Caco-2 (cell line): ENCODE results near the gene DDX25. TPM values are rescaled to one million over a fixed set of nuclear protein-coding genes. Genes with fewer than 3 reads are reported as not detected.

Experiments
- BruUV-seq: library from RNA; stranded (reverse); fragments of 400-500 nt; replicated peaks from 2 replicates; lab custom pipeline; 2021; lab: Mats Ljungman, UMichigan
- CTCF ChIA-PET: fragments of 300-600 bp; sonication (Branson Sonifier 250); formaldehyde crosslinking; loops from one replicate; lab custom pipeline; 2022; ENCODE audit warnings: antibody characterized with exemption; lab: Charles Lee
- POLR2A ChIA-PET: fragments of 300-600 bp; sonication (Branson Sonifier 250); formaldehyde crosslinking; loops from one replicate; lab custom pipeline; 2022; ENCODE audit warnings: antibody characterized with exemption; lab: Charles Lee
- DNase-seq, 2 experiments: peaks; one replicate each; pipeline versions ENCODE4 v3.0.0 to v3.0.0-alpha.2; 2020 to 2022
- H3K27me3 ChIP-seq: replicated peaks from 2 replicates; pipeline ENCODE4 v1.6.0; 2011; ENCODE audit warnings: low read length; ENCODE audit not compliant: control insufficient read depth, insufficient read depth
- H3K36me3 ChIP-seq: 2 replicates; pipeline ENCODE4 v1.5.1; 2011; ENCODE audit warnings: low read length; ENCODE audit not compliant: control insufficient read depth, insufficient read depth
- H3K4me1 ChIP-seq: fragments of 250-450 bp; sonication (Bioruptor Pico); 2 replicates; pipeline ENCODE4 v1.5.1; 2020; ENCODE audit warnings: mild to moderate bottlenecking
- H3K4me3 ChIP-seq: 2 replicates; pipeline ENCODE4 v1.5.1; 2011; ENCODE audit warnings: low read depth, mild to moderate bottlenecking, control low read depth, low read length
- H3K9me3 ChIP-seq: fragments of 250-450 bp; sonication (Bioruptor Pico); 2 replicates; pipeline ENCODE4 v1.5.1; 2020; ENCODE audit warnings: mild to moderate bottlenecking, moderate library complexity
- H3K27ac Mint-ChIP-seq: one replicate; pipeline ENCODE4 v1.8.0; 2022; ENCODE audit warnings: mixed read lengths; ENCODE audit not compliant: unreplicated experiment
- H3K27me3 Mint-ChIP-seq: one replicate; pipeline ENCODE4 v1.8.0; 2022; ENCODE audit warnings: mixed read lengths; ENCODE audit not compliant: insufficient read depth, unreplicated experiment
- H3K36me3 Mint-ChIP-seq: one replicate; pipeline ENCODE4 v1.8.0; 2022; ENCODE audit warnings: mild to moderate bottlenecking, mixed read lengths; ENCODE audit not compliant: insufficient read depth, unreplicated experiment
- H3K4me1 Mint-ChIP-seq: one replicate; pipeline ENCODE4 v1.8.0; 2022; ENCODE audit warnings: low read depth, mixed read lengths; ENCODE audit not compliant: unreplicated experiment
- H3K4me3 Mint-ChIP-seq: one replicate; pipeline ENCODE4 v1.8.0; 2022; ENCODE audit warnings: mild to moderate bottlenecking, moderate library complexity, mixed read lengths; ENCODE audit not compliant: unreplicated experiment
- H3K9me3 Mint-ChIP-seq: one replicate; pipeline ENCODE4 v1.8.0; 2022; ENCODE audit warnings: mixed read lengths; ENCODE audit not compliant: unreplicated experiment
- intact Hi-C: fragments of 100-400 bp; cut with micrococcal nuclease; formaldehyde crosslinking; loops from one replicate; pipeline ENCODE4 v1.10.0; 2022; ENCODE audit not compliant: unreplicated experiment
- total RNA-seq: library from RNA; stranded (reverse); gene quantifications from 2 replicates; pipeline ENCODE4 v1.2.3, GENCODE V29; 2022
- TF ChIP-seq, protein P1 (sequence below), 2 experiments: fragments of 200-600 bp in 1 of 2; IDR thresholded peaks; 1 replicate in 1 of 2; 2 replicates in 1 of 2; pipeline versions ENCODE4 v1.5.1 to v1.8.0; 2011 to 2022; ENCODE audit warnings: antibody characterized with exemption in 1 of 2, control low read depth in 1 of 2, inconsistent platforms in 1 of 2, low read depth in 1 of 2, low read length in 1 of 2, mild to moderate bottlenecking in 1 of 2, moderate library complexity in 1 of 2; ENCODE audit not compliant: insufficient read depth in 1 of 2, severe bottlenecking in 1 of 2, unreplicated experiment in 1 of 2

Gene DDX25
- total RNA-seq, 1 experiment from 2014 or later: not detected

DNA sequence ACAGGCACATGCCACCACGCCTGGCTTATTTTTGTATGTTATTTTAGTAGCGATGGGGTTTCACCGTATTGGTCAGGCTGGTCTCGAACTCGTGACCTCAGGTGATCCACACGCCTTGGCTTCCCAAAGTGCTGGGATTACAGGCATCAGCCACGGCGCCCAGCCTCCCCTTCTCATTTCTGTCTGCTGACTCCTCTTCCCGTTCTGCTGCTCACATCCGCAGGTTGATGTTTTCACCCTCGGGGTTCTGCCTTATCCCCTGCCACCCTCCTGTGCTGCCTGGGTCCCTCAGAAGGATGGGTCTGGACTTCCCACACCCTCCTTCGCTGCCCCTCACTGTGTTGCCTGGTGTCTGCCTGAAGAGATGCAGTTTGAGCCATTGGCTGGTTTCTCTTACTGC is 22.4 kb downstream of the DDX25 start:
- no TSS peak for BruUV-seq
- intact Hi-C loops: no loop called here

DNA sequence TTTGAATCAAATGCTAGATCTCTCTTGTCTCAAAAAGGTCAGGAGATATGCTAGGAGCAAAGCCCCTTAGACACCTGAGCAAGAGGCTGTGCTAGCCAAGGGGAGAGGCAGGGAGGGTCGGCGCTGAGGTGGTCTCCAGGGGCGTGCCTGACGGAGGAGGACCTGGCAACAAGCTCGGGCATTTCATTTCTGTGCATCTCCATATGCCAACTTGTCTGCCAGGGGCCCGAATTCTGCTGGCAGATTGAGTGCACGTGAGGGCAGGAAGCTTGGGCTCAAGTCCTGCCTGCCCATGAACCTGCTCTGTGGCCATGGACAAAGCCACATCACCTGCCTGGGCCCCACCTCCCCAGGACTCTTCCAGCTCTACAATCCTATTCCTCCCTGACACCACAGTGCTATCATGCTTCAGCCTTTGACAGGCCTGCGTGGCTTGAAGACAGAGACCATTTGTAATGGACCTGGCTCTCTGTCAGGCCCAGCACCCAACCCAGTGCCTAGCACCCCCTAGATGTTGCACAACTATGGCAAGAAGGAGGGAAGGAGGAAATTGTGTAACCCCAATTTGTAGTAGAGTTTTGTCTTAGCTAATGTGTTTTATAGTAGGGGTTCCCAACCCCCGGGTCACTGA is 25.3 kb downstream of the DDX25 start:
- H3K4me1 ChIP-seq: no peaks in the 10 kb centered on the region
- no peaks in the 10 kb centered on the region for H3K36me3 ChIP-seq
- POLR2A ChIA-PET: no interaction called here
- Mint-ChIP-seq H3K4me1 (no peaks in the 10 kb centered on the region), H3K36me3 (no peaks in the 10 kb centered on the region), H3K27ac (no peak overlapping the region), H3K9me3 (no peaks in the 10 kb centered on the region), H3K27me3 (peaks cover 15% of the 10 kb centered on the region), H3K4me3 (no peak overlapping the region)
- H3K9me3 ChIP-seq: no peaks in the 10 kb centered on the region
- BruUV-seq: no TSS peak
- TF ChIP-seq, protein P1, sequence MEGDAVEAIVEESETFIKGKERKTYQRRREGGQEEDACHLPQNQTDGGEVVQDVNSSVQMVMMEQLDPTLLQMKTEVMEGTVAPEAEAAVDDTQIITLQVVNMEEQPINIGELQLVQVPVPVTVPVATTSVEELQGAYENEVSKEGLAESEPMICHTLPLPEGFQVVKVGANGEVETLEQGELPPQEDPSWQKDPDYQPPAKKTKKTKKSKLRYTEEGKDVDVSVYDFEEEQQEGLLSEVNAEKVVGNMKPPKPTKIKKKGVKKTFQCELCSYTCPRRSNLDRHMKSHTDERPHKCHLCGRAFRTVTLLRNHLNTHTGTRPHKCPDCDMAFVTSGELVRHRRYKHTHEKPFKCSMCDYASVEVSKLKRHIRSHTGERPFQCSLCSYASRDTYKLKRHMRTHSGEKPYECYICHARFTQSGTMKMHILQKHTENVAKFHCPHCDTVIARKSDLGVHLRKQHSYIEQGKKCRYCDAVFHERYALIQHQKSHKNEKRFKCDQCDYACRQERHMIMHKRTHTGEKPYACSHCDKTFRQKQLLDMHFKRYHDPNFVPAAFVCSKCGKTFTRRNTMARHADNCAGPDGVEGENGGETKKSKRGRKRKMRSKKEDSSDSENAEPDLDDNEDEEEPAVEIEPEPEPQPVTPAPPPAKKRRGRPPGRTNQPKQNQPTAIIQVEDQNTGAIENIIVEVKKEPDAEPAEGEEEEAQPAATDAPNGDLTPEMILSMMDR (IDR thresholded peaks at IDR 0.05; ENCODE audit: insufficient read depth in 1 of 2, low read depth in 1 of 2, low read length in 1 of 2, severe bottlenecking in 1 of 2, unreplicated experiment in 1 of 2): no peak
- intact Hi-C loops: no loop called here
- no peaks in the 10 kb centered on the region for H3K27me3 ChIP-seq
- CTCF ChIA-PET: no interaction called here
- H3K4me3 ChIP-seq: no peak overlapping the region
- no peak for DNase-seq

More for the DNA sequence above, 22.4 kb downstream of the DDX25 start:
- no peaks in the 10 kb centered on the region for H3K4me1 Mint-ChIP-seq
- Histone ChIP-seq H3K4me1 (no peaks in the 10 kb centered on the region), H3K9me3 (no peaks in the 10 kb centered on the region), H3K36me3 (no peaks in the 10 kb centered on the region), H3K27me3 (no peaks in the 10 kb centered on the region), H3K4me3 (no peak overlapping the region)
- CTCF ChIA-PET: no interaction called here
- H3K27me3 Mint-ChIP-seq: peaks cover 18% of the 10 kb centered on the region
- TF ChIP-seq, protein P1 (IDR thresholded peaks at IDR 0.05; ENCODE audit: insufficient read depth in 1 of 2, low read depth in 1 of 2, low read length in 1 of 2, severe bottlenecking in 1 of 2, unreplicated experiment in 1 of 2): no peak
- no peak overlapping the region for H3K27ac Mint-ChIP-seq
- POLR2A ChIA-PET: no interaction called here
- no peaks in the 10 kb centered on the region for H3K9me3 Mint-ChIP-seq
- DNase-seq: no peak
- no peaks in the 10 kb centered on the region for H3K36me3 Mint-ChIP-seq
- no peak overlapping the region for H3K4me3 Mint-ChIP-seq

DNA sequence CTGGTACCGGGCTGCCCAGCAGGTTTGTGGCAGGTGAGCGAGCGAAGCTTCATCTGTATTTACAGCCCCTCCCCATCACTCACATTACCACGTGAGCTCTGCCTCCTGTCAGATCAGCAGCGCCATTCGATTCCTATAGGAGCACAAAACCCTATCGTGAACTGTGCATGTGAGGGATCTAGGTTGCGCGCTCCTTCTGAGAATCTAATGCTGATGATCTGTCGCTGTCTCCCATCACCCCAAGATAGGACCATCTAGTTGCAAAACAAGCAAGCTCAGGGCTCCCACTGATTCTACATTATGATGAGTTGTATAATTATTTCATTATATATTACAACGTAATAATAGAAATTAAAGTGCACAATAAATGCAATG is 25.8 kb downstream of the DDX25 start:
- ChIA-PET POLR2A (no interaction called here), CTCF (no interaction called here)
- H3K27me3 Mint-ChIP-seq: peaks cover 15% of the 10 kb centered on the region
- H3K27ac Mint-ChIP-seq: no peak overlapping the region
- no peak overlapping the region for H3K4me3 ChIP-seq
- no peaks in the 10 kb centered on the region for H3K27me3 ChIP-seq
- intact Hi-C loops: no loop called here
- BruUV-seq: no TSS peak
- no peaks in the 10 kb centered on the region for H3K36me3 ChIP-seq
- H3K36me3 Mint-ChIP-seq: no peaks in the 10 kb centered on the region
- H3K4me1 Mint-ChIP-seq: no peaks in the 10 kb centered on the region
- TF ChIP-seq, protein P1 (IDR thresholded peaks at IDR 0.05; ENCODE audit: insufficient read depth in 1 of 2, low read depth in 1 of 2, low read length in 1 of 2, severe bottlenecking in 1 of 2, unreplicated experiment in 1 of 2): no peak
- H3K4me1 ChIP-seq: no peaks in the 10 kb centered on the region
- no peaks in the 10 kb centered on the region for H3K9me3 ChIP-seq
- no peak overlapping the region for H3K4me3 Mint-ChIP-seq
- no peaks in the 10 kb centered on the region for H3K9me3 Mint-ChIP-seq
- no peak for DNase-seq
